Smooth muscle cell (in vitro differentiated cells): ENCODE data around the gene RBP3. TPM values are rescaled to one million over a fixed set of nuclear protein-coding genes. Genes with fewer than 3 reads are reported as not detected.
A peak's percentile ranks its signal among the peaks of the same experiment; 100 is the strongest.

Experiments
- DNase-seq: peaks from one replicate; lab custom pipeline; 2025; ENCODE audit not compliant: unreplicated experiment; lab: John Stamatoyannopoulos, UW
- H2AFZ ChIP-seq: fragments of 200-600 bp; sonication (generic); 2 replicates; pipeline ENCODE4 v1.6.0; 2016; ENCODE audit warnings: antibody characterized with exemption, low read depth, mild to moderate bottlenecking
- H3F3A ChIP-seq: fragments of 200-600 bp; sonication (generic); 2 replicates; pipeline ENCODE4 v1.6.0; 2017; ENCODE audit warnings: antibody characterized with exemption, low read depth
- H3K27ac ChIP-seq: fragments of 200-600 bp; sonication (generic); 2 replicates; pipeline ENCODE4 v1.5.1; 2016; ENCODE audit warnings: low read depth, mild to moderate bottlenecking
- H3K27me3 ChIP-seq: fragments of 200-600 bp; sonication (generic); 2 replicates; pipeline ENCODE4 v1.6.1; 2016; ENCODE audit warnings: low read depth, mild to moderate bottlenecking
- H3K36me3 ChIP-seq: fragments of 200-600 bp; sonication (generic); 2 replicates; pipeline ENCODE4 v1.5.1; 2016; ENCODE audit warnings: low read depth
- H3K4me1 ChIP-seq: fragments of 200-600 bp; sonication (generic); 2 replicates; pipeline ENCODE4 v1.5.1; 2016; ENCODE audit warnings: low read depth
- H3K4me2 ChIP-seq: fragments of 200-600 bp; sonication (generic); 2 replicates; pipeline ENCODE4 v1.6.0; 2016; ENCODE audit warnings: mild to moderate bottlenecking
- H3K4me3 ChIP-seq: fragments of 200-600 bp; sonication (generic); 2 replicates; pipeline ENCODE4 v1.5.1; 2016; ENCODE audit warnings: mild to moderate bottlenecking
- H3K79me2 ChIP-seq: fragments of 200-600 bp; sonication (generic); 2 replicates; pipeline ENCODE4 v1.6.0; 2016; ENCODE audit warnings: low read depth, mild to moderate bottlenecking
- H3K9ac ChIP-seq: fragments of 200-600 bp; sonication (generic); 2 replicates; pipeline ENCODE4 v1.6.0; 2016; ENCODE audit warnings: low read depth
- H3K9me3 ChIP-seq: fragments of 200-600 bp; sonication (generic); replicated peaks from 2 replicates; pipeline ENCODE4 v1.5.1; 2016; ENCODE audit warnings: low read depth
- H4K20me1 ChIP-seq: fragments of 200-600 bp; sonication (generic); 2 replicates; pipeline ENCODE4 v1.6.0; 2016; ENCODE audit warnings: low read depth
- WGBS: methylation state at CpG from one replicate; pipeline ENCODE4 v1.1.7; 2016; ENCODE audit warnings: low lambda C conversion rate; 5-methylcytosine and 5-hydroxymethylcytosine counted together
- polyA plus RNA-seq: library from polyadenylated mRNA; unstranded; fragments of >200 nt; fragmentation: Nextera tagmentation; extraction: Ambion mirVana; gene quantifications from 2 replicates; pipeline ENCODE4 v1.2.1, GENCODE V29; 2016
- total RNA-seq: library from RNA; depleted of rRNA; stranded (reverse); fragments of >200 nt; gene quantifications from 2 replicates; pipeline ENCODE4 v1.2.3, GENCODE V29; 2014
- TF ChIP-seq, protein P1 (sequence below): fragments of 200-600 bp; sonication (generic); IDR thresholded peaks from 2 replicates; pipeline ENCODE4 v1.5.1; 2017; ENCODE audit warnings: borderline replicate concordance, mild to moderate bottlenecking, antibody characterized with exemption; ENCODE audit not compliant: insufficient read depth, poor library complexity, severe bottlenecking

The RBP3 gene
- total and polyA plus RNA-seq, 2 experiments from 2014 or later, result not detected

DNA sequence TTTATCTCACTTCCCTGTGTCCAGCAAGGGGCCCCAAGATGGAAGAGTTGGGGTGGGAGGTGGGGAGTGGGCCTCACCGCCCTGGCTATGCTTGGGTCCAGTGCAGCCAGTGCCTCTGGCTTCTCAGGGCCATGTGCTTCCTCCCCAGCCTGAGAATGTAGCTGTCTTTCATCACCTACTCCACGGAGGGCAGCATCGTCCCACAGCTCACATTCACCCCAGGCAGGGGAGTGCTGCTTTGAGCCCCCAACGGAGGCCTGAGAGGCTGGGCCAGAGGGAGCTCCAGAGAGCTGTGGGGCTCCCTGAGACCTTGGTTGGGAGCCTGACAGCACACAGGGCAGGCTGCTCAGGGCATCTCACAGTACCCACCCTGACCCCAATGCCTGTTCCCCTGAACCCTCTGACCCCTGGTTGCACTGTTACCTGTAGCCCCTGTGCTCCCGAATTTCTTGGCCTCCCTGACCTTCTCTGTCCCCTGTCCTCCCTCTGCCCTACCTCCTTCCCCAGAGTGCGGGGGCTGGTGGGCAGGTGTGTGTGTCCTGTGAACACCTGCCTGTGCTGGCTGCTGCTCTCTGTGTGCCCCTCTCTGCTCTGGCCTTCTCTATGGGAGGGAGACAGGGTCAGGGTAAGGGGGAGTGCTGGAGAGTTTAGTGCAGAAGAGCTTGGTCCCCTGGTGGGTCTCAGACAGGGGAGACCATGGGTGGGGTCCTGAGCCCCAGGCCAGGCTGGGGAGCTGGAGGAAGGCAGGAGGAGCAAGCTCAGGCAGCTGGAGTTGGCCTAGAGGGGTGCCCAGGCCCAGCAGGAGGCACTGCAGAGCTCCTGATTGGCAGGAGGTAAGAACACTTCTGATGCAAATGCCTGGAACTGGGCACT, 55.5 kb downstream of the RBP3 start:
- peak overlapping the region; percentile 19 for H3K27ac ChIP-seq
- DNase-seq, result no peak
- no peaks in the 10 kb centered on the region for H3K4me1 ChIP-seq
- no peak overlapping the region for H3K9ac ChIP-seq
- H2AFZ ChIP-seq, result no peak overlapping the region
- WGBS, result 48% methylated on average over 6 of the region's 6 CpGs
- H3K36me3 ChIP-seq, result no peaks in the 10 kb centered on the region
- no peaks in the 10 kb centered on the region for H3K27me3 ChIP-seq
- no peak overlapping the region for H3K4me3 ChIP-seq
- no peaks in the 10 kb centered on the region for H3K79me2 ChIP-seq
- peak overlapping the region; percentile 66 for H3K4me2 ChIP-seq
- no peaks in the 10 kb centered on the region for H4K20me1 ChIP-seq
- TF ChIP-seq, protein P1, sequence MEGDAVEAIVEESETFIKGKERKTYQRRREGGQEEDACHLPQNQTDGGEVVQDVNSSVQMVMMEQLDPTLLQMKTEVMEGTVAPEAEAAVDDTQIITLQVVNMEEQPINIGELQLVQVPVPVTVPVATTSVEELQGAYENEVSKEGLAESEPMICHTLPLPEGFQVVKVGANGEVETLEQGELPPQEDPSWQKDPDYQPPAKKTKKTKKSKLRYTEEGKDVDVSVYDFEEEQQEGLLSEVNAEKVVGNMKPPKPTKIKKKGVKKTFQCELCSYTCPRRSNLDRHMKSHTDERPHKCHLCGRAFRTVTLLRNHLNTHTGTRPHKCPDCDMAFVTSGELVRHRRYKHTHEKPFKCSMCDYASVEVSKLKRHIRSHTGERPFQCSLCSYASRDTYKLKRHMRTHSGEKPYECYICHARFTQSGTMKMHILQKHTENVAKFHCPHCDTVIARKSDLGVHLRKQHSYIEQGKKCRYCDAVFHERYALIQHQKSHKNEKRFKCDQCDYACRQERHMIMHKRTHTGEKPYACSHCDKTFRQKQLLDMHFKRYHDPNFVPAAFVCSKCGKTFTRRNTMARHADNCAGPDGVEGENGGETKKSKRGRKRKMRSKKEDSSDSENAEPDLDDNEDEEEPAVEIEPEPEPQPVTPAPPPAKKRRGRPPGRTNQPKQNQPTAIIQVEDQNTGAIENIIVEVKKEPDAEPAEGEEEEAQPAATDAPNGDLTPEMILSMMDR, result peak; percentile 8
- H3K9me3 ChIP-seq, result no peaks in the 10 kb centered on the region
- H3F3A ChIP-seq, result no peaks in the 10 kb centered on the region

GRCh38 chr10:47404446-47404845, 56.3 kb downstream of the RBP3 start:
- Histone ChIP-seq H3K27me3 (no peaks in the 10 kb centered on the region), H3K9ac (no peak overlapping the region), H3K9me3 (no peaks in the 10 kb centered on the region), H3K36me3 (no peaks in the 10 kb centered on the region), H3K79me2 (no peaks in the 10 kb centered on the region), H4K20me1 (no peaks in the 10 kb centered on the region), H3K4me3 (no peak overlapping the region), H2AFZ (peak overlapping the region; percentile 39), H3K4me1 (no peaks in the 10 kb centered on the region), H3K4me2 (no peak overlapping the region), H3K27ac (no peak overlapping the region), H3F3A (no peaks in the 10 kb centered on the region)
- 72% methylated on average over 6 of the region's 6 CpGs for WGBS
- TF ChIP-seq, protein P1, result no peak
- DNase-seq, result no peak

- DNase-seq, result no peak
- 90% methylated on average over 2 of the region's 2 CpGs for WGBS
- no peaks in the 10 kb centered on the region for H3K27me3 ChIP-seq
- no peak overlapping the region for H3K27ac ChIP-seq
- no peaks in the 10 kb centered on the region for H3K36me3 ChIP-seq
- no peak overlapping the region for H3K9ac ChIP-seq
- H3F3A ChIP-seq, result no peaks in the 10 kb centered on the region
- TF ChIP-seq, protein P1, result no peak
- H2AFZ ChIP-seq, result peak overlapping the region; percentile 39
- H3K4me2 ChIP-seq, result no peak overlapping the region
- no peaks in the 10 kb centered on the region for H3K4me1 ChIP-seq
- no peaks in the 10 kb centered on the region for H3K79me2 ChIP-seq
- H3K9me3 ChIP-seq, result no peaks in the 10 kb centered on the region
- no peak overlapping the region for H3K4me3 ChIP-seq
- no peaks in the 10 kb centered on the region for H4K20me1 ChIP-seq
These were observed 56.8 kb downstream of the RBP3 start for GRCh38 chr10:47404937-47405336.
